Measurements from ENCODE around the gene TUNAR.

TUNAR gene

GRCh38 chr14:95876761-95877538, at the start of gene TUNAR:
TUNAR (plus strand) TSS chr14:95876832.
- Mint-ChIP-seq H3K4me3 (no peak within 1 kb of the TSS), H3K4me1 (ENCODE audit: low read depth) (peaks cover 1% of the 10 kb centered on the region)

GRCh38 chr14:95828649-95829265, 47.9 kb upstream of the TUNAR start:
- no peaks in the 10 kb centered on the region for H3K9me3 Mint-ChIP-seq
- H3K27ac Mint-ChIP-seq, result no peak overlapping the region
- no peaks in the 10 kb centered on the region for H3K36me3 Mint-ChIP-seq (ENCODE audit: low read depth)
- no peak overlapping the region for H3K4me3 Mint-ChIP-seq
- H3K4me1 Mint-ChIP-seq (ENCODE audit: low read depth), result no peaks in the 10 kb centered on the region
- no peak for DNase-seq
- H3K27me3 Mint-ChIP-seq, result peaks cover 40% of the 10 kb centered on the region

More at GRCh38 chr14:95876761-95877538, at the start of gene TUNAR:
- Mint-ChIP-seq H3K36me3 (ENCODE audit: low read depth) (no peaks in the 10 kb centered on the region), H3K27me3 (peaks cover 69% of the 10 kb centered on the region), H3K9me3 (no peaks in the 10 kb centered on the region), H3K27ac (no peak within 1 kb of the TSS)
- no peak for DNase-seq

- Mint-ChIP-seq H3K4me3 (no peak overlapping the region), H3K27ac (no peak overlapping the region), H3K9me3 (no peaks in the 10 kb centered on the region), H3K36me3 (ENCODE audit: low read depth) (no peaks in the 10 kb centered on the region), H3K4me1 (ENCODE audit: low read depth) (no peaks in the 10 kb centered on the region), H3K27me3 (peaks cover 40% of the 10 kb centered on the region)
- DNase-seq, result no peak
These were observed 47.3 kb upstream of the TUNAR start for GRCh38 chr14:95829321-95829720.

- no peak overlapping the region for H3K4me3 Mint-ChIP-seq
- H3K4me1 Mint-ChIP-seq (ENCODE audit: low read depth), result peaks cover 3% of the 10 kb centered on the region
- no peaks in the 10 kb centered on the region for H3K9me3 Mint-ChIP-seq
- H3K27ac Mint-ChIP-seq, result no peak overlapping the region
- no peaks in the 10 kb centered on the region for H3K36me3 Mint-ChIP-seq (ENCODE audit: low read depth)
- no peak for DNase-seq
- H3K27me3 Mint-ChIP-seq, result peaks cover 40% of the 10 kb centered on the region
These were observed 46.2 kb upstream of the TUNAR start for GRCh38 chr14:95830386-95830785.

- Mint-ChIP-seq H3K27me3 (peaks cover 40% of the 10 kb centered on the region), H3K4me3 (no peak overlapping the region), H3K36me3 (ENCODE audit: low read depth) (no peaks in the 10 kb centered on the region), H3K4me1 (ENCODE audit: low read depth) (peaks cover 5% of the 10 kb centered on the region), H3K27ac (no peak overlapping the region), H3K9me3 (no peaks in the 10 kb centered on the region)
- no peak for DNase-seq
These were observed 45.6 kb upstream of the TUNAR start for GRCh38 chr14:95831041-95831440.

- Mint-ChIP-seq H3K4me1 (ENCODE audit: low read depth) (peaks cover 5% of the 10 kb centered on the region), H3K27ac (no peak overlapping the region), H3K4me3 (no peak overlapping the region), H3K36me3 (ENCODE audit: low read depth) (no peaks in the 10 kb centered on the region), H3K27me3 (peaks cover 40% of the 10 kb centered on the region), H3K9me3 (no peaks in the 10 kb centered on the region)
- DNase-seq, result no peak
These were observed 45.2 kb upstream of the TUNAR start for GRCh38 chr14:95831468-95831867.

- no peaks in the 10 kb centered on the region for H3K9me3 Mint-ChIP-seq
- H3K4me1 Mint-ChIP-seq (ENCODE audit: low read depth), result peaks cover 5% of the 10 kb centered on the region
- H3K27ac Mint-ChIP-seq, result no peak overlapping the region
- no peaks in the 10 kb centered on the region for H3K36me3 Mint-ChIP-seq (ENCODE audit: low read depth)
- H3K27me3 Mint-ChIP-seq, result peaks cover 40% of the 10 kb centered on the region
- DNase-seq, result no peak
- H3K4me3 Mint-ChIP-seq, result no peak overlapping the region
These were observed 44.6 kb upstream of the TUNAR start for GRCh38 chr14:95832012-95832411.

- DNase-seq, result no peak
These were observed 43.2 kb upstream of the TUNAR start for GRCh38 chr14:95833429-95833828.

GRCh38 chr14:95834496-95834895, 42.1 kb upstream of the TUNAR start:
- H3K27me3 Mint-ChIP-seq, result peaks cover 35% of the 10 kb centered on the region
- H3K9me3 Mint-ChIP-seq, result no peaks in the 10 kb centered on the region
- DNase-seq, result no peak
- no peak overlapping the region for H3K4me3 Mint-ChIP-seq
- H3K36me3 Mint-ChIP-seq (ENCODE audit: low read depth), result no peaks in the 10 kb centered on the region
- peaks cover 5% of the 10 kb centered on the region for H3K4me1 Mint-ChIP-seq (ENCODE audit: low read depth)
- H3K27ac Mint-ChIP-seq, result no peak overlapping the region

More at GRCh38 chr14:95833429-95833828, 43.2 kb upstream of the TUNAR start:
- H3K4me1 Mint-ChIP-seq (ENCODE audit: low read depth), result peaks cover 5% of the 10 kb centered on the region
- H3K36me3 Mint-ChIP-seq (ENCODE audit: low read depth), result no peaks in the 10 kb centered on the region
- no peak overlapping the region for H3K27ac Mint-ChIP-seq
- H3K27me3 Mint-ChIP-seq, result peaks cover 40% of the 10 kb centered on the region
- no peaks in the 10 kb centered on the region for H3K9me3 Mint-ChIP-seq
- no peak overlapping the region for H3K4me3 Mint-ChIP-seq

- H3K27me3 Mint-ChIP-seq, result peaks cover 30% of the 10 kb centered on the region
- H3K4me3 Mint-ChIP-seq, result no peak overlapping the region
- H3K36me3 Mint-ChIP-seq (ENCODE audit: low read depth), result no peaks in the 10 kb centered on the region
- peaks cover 5% of the 10 kb centered on the region for H3K4me1 Mint-ChIP-seq (ENCODE audit: low read depth)
- H3K9me3 Mint-ChIP-seq, result no peaks in the 10 kb centered on the region
- DNase-seq, result no peak
- H3K27ac Mint-ChIP-seq, result no peak overlapping the region
These were observed 41.4 kb upstream of the TUNAR start for GRCh38 chr14:95835121-95835730.

GRCh38 chr14:95838862-95839261, 37.8 kb upstream of the TUNAR start:
- no peak for DNase-seq
- Mint-ChIP-seq H3K36me3 (ENCODE audit: low read depth) (no peaks in the 10 kb centered on the region), H3K9me3 (no peaks in the 10 kb centered on the region), H3K27me3 (peaks cover 10% of the 10 kb centered on the region), H3K4me1 (ENCODE audit: low read depth) (peaks cover 5% of the 10 kb centered on the region), H3K27ac (no peak overlapping the region), H3K4me3 (no peak overlapping the region)

- H3K4me1 Mint-ChIP-seq (ENCODE audit: low read depth), result peaks cover 4% of the 10 kb centered on the region
- no peaks in the 10 kb centered on the region for H3K9me3 Mint-ChIP-seq
- H3K4me3 Mint-ChIP-seq, result no peak overlapping the region
- no peaks in the 10 kb centered on the region for H3K36me3 Mint-ChIP-seq (ENCODE audit: low read depth)
- H3K27ac Mint-ChIP-seq, result no peak overlapping the region
- H3K27me3 Mint-ChIP-seq, result peaks cover 10% of the 10 kb centered on the region
- no peak for DNase-seq
These were observed 36.4 kb upstream of the TUNAR start for GRCh38 chr14:95840094-95840700.

GRCh38 chr14:95841668-95842067, 35.0 kb upstream of the TUNAR start:
- Mint-ChIP-seq H3K27ac (no peak overlapping the region), H3K27me3 (peaks cover 11% of the 10 kb centered on the region), H3K4me1 (ENCODE audit: low read depth) (no peaks in the 10 kb centered on the region), H3K9me3 (no peaks in the 10 kb centered on the region), H3K4me3 (no peak overlapping the region), H3K36me3 (ENCODE audit: low read depth) (no peaks in the 10 kb centered on the region)
- no peak for DNase-seq

- Mint-ChIP-seq H3K27me3 (peaks cover 47% of the 10 kb centered on the region), H3K4me1 (ENCODE audit: low read depth) (no peaks in the 10 kb centered on the region), H3K4me3 (no peak overlapping the region), H3K27ac (no peak overlapping the region), H3K36me3 (ENCODE audit: low read depth) (no peaks in the 10 kb centered on the region), H3K9me3 (no peaks in the 10 kb centered on the region)
- no peak for DNase-seq
These were observed 26.9 kb upstream of the TUNAR start for GRCh38 chr14:95849761-95850160.

GRCh38 chr14:95850429-95850828, 26.2 kb upstream of the TUNAR start:
- H3K27ac Mint-ChIP-seq, result no peak overlapping the region
- DNase-seq, result no peak
- H3K4me1 Mint-ChIP-seq (ENCODE audit: low read depth), result no peaks in the 10 kb centered on the region
- no peaks in the 10 kb centered on the region for H3K9me3 Mint-ChIP-seq
- peaks cover 47% of the 10 kb centered on the region for H3K27me3 Mint-ChIP-seq
- no peak overlapping the region for H3K4me3 Mint-ChIP-seq
- H3K36me3 Mint-ChIP-seq (ENCODE audit: low read depth), result no peaks in the 10 kb centered on the region

Measured in activated T-cell treated with anti-CD3 and anti-CD28 coated beads, Interleukin-2, amount 50 U/mL, for 24 hours (primary cell).